CD4-positive, alpha-beta T cell treated with Interleukin-6 for 4 hours (primary cell): ENCODE results near the gene CSNK1G1.

Experiments used
- DNase-seq: peaks from one replicate; pipeline ENCODE4 v3.0.0-alpha.2; 2020; ENCODE audit warnings: mixed read lengths

The CSNK1G1 gene

DNA sequence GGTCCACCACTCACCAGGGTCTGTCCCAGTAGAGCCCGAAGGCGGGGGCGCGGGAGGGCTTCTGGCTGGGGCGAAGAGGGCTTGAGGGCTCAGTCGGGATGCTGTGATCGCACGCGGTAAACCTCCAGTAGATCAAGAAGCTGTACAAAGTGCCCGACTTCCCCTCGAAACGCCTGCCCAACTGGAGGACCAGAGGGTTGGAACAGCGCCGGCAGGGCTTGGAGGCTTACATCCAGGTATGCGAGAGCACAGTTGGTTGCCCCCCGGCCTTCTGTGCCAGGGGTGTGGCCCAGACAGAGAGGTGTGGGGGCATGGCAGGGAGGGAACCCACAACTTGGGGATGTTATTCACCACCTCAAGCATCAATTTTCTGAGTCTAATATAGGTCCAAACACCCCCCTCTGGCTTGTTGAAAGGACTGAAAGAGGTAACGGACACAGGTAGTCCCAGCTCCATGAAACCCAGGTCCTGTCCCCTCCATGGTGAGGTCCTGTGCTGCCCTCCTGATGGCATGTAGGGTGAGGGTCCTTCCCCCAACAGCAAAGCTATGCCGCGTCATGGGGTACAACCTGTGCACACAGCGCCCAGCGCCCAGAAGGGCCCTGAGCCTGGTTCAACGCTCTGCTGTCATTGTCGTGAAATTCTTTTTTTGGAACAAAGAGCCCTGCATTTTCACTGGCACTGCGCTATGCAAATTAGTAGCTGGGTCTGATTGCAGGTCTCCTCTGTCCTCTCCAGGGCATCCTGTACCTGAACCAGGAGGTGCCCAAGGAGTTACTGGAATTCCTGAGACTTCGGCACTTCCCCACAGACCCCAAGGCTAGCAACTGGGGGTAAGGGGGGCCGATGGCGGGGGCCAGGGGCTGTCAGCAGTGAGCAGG is 203.2 kb downstream of the CSNK1G1 start:
- peak; percentile 15 for DNase-seq

DNA sequence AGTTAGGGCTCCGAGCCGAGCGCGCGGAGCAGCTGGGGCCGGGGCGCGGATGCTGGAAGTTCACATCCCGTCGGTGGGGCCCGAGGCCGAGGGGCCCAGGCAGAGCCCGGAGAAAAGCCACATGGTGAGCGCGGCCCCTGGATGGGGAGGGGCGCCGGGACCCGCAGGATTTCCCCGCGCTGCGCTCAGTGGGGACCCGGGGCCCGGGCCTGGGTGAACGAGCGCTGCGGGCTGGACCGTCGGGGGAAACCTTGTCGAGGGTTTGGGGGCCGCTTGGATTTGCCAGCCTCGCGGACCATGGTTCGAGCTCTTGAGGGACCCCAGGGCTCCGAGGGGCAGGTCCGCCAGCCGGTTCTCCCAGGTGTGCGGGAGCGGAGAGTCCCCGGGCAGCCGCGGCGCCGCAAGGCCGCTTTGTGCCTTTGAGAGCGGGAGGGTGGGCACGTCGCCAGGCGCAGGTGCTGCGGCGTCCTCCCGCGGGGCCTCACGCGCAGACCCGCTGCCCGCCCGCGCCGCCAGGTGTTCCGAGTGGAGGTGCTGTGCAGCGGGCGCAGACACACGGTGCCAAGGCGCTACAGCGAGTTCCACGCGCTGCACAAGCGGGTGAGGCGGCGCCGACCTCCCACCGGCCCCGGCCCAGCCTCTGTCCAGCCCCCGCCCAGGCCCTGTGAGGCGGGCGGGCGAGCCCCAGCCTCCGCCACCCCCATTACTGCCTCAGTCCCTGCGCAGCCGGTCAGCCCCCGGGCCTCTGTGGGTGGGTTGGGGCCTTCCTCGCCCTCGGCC is 204.1 kb downstream of the CSNK1G1 start, which contains the start of gene SNX22:
TSS of gene SNX22 (plus strand) at position 5 of the 780 bp plus-strand sequence. CDS start at position 50, 45 bp downstream.
- DNase-seq, result peak; percentile 48

DNA sequence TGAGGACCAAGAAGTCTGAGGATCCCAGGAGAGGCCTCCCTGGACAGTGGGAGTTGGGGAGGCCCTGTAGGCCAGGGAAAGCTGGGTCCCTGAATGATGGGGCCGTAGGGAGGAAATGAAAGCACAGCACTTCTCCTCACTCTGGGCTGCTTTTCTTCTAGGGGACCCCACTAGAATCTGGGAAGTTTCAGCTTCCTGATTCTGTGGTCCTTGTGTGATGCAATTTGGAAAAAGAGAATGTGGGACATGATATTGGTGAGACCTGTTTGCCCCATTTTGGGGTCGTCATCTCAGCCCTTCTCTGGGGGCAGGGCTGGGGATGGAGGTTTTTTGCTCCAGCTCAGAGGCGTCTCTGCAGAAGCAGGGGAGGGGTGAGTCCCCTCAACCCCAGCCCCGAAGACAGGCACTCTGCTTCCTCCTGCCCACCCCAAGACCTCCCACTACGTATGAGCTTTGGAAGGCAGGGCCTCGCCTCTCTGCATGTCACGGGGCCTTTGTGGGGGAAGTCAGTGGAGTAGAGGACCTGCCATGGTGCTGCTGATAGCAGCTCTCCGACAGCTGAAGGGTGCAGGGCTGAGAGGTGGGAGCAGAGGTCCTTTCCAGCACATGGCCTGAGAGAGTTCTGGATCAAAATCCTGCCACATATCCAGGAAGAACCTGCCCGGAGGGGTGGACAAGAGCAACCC is 205.9 kb downstream of the CSNK1G1 start:
- DNase-seq, result no peak

DNA sequence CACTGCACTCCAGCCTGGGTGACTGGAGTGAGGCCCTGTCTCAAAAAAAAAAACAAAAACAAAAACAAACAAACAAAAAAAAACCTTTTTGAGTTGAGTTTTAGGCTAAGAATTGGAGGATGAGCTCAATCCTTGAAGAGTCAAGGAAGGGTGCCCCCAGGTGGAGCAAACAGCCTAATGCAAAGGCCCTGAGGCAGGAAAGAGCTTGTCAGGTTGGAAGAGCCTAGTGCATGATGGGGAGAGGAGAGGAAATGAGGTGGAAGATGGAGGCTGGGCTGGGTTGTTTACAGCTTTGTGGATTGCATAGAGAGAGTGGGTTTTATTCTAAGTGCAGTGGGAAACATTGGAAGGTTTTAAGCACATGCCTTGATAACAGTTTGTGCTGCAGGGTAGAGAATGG is 206.5 kb downstream of the CSNK1G1 start:
- no peak for DNase-seq

DNA sequence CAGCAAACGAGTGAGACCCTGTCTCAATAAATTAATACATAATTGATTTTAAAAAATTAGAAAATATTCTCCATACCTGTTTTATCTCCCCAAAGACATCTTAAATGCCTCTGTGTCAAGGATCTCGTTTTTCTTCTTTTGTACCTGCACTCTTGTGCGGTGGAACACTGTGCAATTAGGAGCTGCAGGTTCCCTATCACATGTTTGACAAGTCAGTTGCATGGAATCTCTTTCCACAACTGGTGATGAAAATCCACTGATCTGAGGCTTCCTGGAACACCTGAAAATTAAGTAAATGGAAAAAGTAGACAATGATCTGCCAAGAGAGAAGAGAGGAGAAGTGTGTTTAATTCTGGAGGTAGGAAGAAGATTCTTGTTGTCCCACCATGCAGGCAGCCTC is 207.4 kb downstream of the CSNK1G1 start:
- DNase-seq, result no peak

DNA sequence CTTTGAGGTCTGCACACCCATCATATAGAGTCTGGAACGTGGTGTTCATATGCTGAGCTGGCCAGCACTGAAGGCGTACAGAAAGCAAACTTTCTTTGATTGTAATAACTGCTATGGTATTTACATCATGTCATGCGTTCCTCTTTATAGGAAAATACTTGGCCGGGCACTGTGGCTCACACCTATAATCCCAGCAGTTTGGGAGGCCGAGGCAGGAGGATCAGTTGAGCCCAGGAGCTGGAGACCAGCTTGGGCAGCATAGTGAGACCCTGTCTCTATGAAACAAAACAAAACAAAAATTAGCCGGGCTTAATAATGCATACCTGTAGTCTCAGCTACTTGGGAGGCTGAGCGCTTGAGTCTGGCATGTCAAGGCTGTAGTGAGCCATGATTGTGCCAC is 207.8 kb downstream of the CSNK1G1 start:
- no peak for DNase-seq

DNA sequence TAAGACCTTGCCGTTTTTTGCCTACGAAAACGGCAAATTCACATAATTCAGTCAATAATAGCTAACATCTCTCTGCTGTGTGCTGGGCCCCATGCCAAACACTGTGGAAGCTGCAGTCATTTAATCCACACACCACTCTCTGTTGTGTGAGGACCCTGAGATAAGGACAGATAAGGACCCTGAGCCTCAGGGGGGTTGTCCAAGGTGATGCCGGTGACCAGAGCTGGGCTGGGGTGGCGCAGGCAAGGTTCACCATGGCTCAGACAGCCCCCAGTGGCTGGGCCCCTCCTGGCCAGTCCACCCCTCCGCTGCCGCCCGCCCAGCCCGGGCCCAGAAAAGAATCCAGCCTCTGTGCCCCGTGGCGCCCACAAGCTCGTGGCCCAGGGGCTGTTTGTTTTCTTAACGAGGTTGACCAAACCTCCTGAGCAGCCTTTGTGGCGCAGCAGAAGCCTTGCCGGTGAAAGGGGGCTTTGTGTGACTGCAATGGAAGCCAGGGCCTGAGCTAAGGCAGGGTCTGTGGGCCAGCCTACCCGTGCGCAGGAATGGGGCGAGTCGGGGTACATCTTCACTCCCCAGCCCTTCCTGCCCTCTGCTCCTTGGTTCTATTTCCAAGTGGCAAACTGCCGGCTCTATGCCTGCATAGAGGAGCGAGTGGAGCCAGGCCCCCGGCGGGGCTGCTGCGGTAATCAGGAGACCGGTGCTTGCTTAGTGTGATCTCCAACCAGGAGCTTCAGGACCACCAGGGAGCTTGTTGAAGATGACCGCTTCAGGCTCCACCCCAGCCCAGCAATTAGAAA is 208.9 kb downstream of the CSNK1G1 start:
- DNase-seq, result no peak

DNA sequence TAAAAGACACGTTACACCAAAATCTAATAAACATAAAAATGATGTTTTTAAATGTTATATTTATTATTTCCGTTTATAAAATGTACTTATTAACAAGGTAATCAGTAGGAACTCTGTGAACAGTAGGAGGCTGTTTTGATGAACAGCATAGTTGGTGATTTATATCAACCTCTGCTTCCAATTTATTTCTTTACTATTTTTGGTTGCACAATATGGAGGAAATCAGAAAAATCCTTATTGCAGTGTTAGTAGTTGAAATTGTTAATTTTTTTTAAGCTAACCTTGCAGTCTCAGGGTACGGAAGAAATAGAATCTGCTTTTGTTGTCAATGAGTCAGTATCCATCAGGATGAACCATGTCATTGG is 209.5 kb downstream of the CSNK1G1 start:
- DNase-seq, result no peak

DNA sequence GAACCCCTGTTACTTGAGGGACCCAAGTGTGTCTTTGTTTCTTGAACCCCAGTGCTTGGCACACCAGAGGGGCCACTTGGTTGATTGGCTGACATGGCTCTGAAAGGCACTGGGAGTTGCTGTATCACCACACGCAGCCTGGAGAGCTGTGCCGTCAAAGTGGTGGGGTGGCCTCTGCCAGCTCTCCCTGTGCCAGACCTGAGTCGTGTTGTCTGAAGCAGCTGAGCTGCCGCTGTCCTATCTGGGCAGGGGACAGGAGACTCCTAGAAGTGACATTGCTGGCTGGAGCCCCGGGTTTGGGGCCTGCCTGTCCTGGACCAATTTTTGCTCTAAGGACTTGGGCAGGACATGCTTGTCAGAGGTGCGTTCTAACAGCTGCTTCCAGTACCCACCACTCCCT is 209.9 kb downstream of the CSNK1G1 start:
- no peak for DNase-seq

DNA sequence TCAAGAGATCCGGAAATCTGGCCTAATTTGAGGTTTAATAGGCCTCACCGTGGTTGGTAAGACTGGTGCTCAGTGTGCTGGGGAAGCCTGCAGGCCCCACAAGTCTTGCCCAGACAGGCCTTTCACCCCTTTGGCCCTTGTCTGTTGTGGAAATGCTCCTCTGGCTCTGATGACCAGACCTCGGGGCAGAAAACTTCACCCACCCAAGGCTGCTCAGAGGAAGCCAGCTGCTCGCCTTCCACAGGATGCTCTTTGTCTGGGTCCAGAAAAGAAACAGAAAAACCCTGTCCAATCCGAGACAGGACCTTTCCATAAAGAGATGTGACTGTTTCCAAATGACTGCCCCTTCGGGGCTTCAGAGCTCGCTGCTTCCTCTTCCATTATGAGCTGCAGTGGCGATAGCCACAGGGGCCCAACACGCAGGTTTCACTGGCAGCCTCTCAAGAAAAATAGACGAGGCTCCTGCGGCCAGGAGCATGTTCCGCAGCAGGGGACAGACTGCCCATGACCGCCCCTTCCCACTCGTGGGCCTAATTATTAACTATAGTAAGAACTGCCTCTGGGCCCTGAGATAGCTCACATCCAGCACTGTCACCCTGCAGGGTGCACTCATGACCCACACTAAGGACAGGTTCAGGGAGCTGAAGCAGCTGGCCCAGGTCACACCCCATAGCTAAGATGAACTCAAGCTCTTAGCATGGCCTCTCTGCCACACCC is 211.2 kb downstream of the CSNK1G1 start:
- DNase-seq, result no peak

DNA sequence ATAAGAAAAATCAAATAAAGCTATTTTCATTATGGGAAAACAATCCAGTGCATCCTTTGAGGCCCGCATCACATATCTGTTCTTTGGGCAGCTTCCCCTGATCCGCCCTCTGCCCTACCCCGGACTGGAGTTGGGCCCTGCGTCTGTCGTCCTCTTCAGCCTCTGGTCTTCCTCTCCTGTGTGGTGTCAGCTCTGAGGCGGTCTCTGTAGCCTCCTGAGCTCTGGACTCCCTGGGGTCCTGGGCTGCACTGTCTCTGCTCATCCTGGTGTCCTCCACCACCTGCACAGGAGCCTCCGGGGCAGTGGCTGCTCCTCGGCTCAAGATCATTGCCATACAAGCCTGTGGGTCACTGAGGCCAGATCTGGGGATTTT is 211.8 kb downstream of the CSNK1G1 start:
- no peak for DNase-seq

DNA sequence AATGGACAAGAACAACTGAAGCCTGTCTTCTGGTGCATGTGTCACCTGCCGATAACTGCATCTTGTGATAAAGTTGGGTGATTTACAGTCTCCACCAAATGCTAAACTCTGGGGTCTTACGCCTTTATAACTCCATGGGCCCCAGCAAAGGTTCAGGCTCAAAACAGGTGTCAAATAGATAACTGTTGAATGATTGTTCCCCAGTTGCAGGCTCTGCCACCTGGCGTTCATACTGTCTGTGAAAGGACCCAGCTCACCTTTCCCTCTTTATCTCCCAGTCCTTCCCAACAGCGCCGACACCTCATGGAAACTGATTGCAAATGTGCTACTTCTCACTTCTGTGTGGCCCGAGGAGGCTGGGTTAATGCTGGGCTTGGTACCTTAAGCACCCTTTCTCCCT is 212.7 kb downstream of the CSNK1G1 start:
- no peak for DNase-seq

DNA sequence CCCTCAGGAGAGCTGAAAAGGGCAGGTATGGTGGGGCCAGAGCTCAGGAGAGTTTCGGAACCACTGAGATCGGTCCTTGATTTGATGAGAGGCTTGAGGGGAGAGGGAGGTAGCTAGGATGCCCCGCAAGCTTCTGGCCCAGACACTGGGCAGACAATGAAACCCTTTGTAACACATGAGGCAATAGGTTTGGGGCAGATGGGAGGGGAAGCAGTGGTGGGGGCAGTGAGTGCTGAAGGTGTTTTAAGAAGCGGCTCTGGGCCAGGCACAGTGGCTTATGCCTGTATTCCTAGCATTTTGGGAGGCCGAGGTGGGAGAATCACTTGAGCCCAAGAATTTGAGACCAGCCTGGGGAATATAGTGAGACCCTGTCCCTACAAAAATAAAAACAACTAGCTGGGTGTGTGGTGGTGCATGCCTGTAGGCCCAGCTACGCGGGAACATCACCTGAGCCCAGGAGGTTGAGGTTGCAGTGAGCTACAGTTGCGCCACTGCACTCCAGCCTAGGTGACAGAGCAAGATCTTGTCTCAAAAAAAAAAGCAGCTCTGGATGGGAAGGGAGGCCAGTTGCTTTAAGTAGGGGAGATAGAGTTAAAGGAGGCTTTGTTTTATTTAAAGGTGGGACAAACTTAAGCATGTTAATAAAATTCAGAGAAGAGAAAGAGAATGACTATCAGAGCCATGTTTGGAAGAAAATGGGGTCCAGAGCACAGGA is 214.0 kb downstream of the CSNK1G1 start:
- no peak for DNase-seq

DNA sequence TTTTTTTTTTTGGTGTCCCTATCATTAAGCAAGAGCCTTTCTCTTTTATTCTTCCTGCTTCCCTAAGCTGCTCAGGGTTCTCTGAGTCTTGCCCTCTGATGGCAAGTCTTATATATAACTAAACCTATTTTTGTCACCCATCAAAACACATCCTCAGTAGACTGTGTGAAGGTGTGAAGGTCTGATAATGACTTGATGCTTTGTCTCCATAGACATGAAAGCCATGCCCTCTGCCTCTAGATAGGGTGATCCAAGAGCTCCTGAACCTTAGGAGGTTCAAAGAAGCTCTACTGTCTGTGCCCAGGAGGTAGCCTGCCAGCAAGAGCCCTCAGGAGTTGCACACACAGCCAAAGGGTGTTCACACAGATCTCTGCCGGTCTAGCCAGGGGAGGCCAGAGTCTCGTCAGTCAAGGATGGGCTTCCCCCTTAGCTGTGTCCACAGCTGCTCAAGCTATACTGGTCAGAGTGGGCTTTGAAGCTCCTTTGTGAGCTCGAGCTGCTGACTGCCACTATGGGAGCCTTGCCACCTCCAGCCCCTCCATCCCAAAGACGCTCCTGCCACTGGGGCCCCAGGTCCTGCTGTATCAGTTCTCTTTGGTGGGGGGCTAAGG is 217.5 kb downstream of the CSNK1G1 start:
- no peak for DNase-seq

DNA sequence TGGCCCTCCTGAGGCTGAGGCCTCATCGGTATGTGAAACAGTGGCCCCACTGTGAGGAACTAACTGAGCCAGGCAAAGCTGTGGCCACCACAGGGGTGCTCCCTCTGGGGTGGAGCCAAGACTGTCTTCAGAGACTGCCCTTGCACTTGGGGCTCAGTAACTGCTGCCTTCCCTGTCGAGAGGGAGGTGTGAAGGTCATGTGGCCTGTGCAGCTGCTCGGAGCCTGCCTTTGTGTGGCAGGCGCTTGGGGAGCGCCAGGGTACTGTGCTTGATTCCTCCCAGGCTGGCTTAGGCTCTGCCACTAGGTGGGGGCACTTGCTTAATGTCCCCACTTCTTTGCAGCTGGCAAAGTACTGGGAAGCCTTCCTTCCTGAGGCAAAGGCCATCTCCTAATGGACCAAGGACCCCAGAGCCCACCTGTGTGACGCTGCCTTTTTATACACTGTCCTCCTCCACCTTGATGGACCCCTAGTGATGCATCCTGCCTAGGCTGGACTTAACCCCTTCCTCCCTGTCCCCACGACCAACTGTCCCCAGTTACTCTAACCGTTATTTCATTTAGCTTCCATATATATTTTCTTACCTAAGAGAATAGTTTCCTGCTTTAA is 218.6 kb downstream of the CSNK1G1 start:
- no peak for DNase-seq

DNA sequence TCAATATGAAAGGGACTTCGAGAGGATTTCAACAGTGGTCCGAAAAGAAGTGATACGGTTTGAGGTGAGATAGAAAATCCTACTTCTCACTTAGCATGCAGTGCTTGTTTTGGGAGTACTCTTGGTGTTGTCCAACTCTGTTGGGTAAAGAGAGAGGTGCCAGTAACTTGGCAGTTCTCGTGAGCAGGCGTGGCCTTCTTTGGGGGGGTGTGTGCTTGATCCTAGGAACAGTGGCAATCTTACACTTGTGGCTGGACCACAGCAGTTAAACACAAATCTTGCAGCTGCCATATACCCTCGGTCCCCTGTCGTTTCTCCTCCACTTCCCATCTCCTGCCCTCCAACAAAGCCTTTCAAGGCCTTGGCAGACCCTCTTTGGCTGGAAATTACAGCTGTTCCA is 219.6 kb downstream of the CSNK1G1 start:
- DNase-seq, result no peak

DNA sequence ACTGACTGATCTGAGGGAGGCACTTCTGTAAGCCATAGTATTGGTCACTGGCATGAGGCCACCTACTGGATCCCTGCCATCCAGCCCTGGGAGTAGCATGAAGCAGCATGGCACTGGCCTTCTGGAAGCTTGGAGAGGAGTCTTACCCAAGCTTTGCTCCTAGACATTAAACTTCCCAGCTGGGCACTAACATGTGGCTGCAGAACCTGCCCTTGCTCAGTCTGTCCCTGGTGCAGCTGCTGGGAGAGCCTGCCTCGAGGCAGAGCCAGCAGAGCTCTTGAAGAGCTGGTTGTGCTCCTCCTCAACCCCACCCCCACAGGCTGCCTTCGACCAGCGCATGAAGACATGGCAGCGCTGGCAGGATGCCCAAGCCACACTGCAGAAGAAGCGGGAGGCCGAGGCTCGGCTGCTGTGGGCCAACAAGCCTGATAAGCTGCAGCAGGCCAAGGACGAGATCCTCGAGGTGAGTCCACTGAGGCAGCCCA is 221.6 kb downstream of the CSNK1G1 start:
- no peak for DNase-seq

DNA sequence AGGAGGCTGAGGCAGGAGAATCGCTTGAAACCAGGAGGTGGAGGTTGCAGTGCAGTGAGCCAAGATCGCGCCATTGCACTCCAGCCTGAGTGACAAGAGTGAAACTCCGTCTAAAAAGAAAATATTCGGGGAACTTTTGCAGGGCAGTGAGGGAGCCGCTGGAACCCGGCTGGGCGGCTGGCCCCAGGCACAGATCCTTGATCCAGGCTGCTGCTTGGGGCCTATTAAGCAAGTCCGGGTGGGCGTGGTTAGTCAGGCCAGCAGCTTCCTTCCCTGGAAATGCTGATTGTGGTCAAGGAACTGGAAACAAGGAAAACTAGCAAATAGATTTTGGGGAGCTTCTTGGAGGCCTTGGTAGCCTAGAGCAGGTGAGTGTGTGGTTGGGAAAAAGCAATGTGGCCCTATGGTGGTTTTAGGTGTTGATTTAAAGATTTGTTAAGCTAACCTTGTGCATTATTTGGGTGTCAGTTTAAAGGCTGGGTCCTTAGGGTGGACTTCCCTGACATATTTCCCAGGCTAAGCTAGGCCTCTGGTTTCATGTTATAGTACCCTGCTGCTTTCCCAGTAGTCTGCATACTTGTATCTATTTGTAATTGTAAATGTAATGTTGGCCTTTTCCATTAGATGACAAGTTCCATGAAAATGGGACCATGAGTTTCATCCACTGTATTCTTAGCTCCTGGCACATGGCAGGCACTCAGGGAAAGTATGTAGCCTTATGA is 222.2 kb downstream of the CSNK1G1 start:
- no peak for DNase-seq

DNA sequence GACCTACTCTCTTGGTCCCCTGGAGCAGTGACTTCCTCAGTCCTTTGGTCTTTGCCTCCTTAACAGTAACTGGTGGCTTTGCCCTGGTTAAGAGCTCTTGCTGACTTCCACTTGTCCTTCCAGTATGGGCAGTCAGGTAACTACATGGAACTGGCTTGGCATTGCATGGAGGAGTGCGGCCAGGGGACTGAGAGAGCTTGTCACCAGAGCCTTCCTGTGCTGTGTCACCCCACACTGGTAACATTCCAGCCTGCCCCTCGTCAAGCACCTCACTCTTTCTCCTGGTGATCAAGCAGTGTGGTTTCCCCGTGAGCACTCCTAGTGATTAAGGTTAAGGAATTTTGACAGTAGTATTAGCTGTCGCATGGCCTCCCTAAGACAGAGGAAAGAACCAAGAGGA is 223.8 kb downstream of the CSNK1G1 start:
- DNase-seq, result no peak

DNA sequence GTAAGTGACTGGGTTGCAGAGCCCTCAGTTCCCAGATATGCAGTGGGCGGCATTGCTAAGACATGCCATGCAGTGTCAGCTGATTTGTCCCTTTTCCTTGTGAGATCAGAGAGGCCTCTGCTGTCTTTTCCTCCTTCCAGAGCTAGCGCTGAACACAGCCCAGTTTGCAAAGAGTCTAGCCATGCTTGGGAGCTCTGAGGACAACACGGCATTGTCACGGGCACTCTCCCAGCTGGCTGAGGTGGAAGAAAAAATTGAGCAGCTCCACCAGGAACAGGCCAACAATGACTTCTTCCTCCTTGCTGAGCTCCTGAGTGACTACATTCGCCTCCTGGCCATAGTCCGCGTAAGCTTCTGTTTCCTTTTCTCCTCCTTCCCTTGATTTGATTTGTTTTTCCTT is 224.4 kb downstream of the CSNK1G1 start:
- no peak for DNase-seq
